ENCODE data around the gene PPP1R37. TPM values are rescaled to one million over a fixed set of nuclear protein-coding genes. Genes with fewer than 3 reads are reported as not detected.

PPP1R37 gene
- total RNA-seq, 2 experiments from 2014 or later = 20.9 to 21.2 TPM

DNA sequence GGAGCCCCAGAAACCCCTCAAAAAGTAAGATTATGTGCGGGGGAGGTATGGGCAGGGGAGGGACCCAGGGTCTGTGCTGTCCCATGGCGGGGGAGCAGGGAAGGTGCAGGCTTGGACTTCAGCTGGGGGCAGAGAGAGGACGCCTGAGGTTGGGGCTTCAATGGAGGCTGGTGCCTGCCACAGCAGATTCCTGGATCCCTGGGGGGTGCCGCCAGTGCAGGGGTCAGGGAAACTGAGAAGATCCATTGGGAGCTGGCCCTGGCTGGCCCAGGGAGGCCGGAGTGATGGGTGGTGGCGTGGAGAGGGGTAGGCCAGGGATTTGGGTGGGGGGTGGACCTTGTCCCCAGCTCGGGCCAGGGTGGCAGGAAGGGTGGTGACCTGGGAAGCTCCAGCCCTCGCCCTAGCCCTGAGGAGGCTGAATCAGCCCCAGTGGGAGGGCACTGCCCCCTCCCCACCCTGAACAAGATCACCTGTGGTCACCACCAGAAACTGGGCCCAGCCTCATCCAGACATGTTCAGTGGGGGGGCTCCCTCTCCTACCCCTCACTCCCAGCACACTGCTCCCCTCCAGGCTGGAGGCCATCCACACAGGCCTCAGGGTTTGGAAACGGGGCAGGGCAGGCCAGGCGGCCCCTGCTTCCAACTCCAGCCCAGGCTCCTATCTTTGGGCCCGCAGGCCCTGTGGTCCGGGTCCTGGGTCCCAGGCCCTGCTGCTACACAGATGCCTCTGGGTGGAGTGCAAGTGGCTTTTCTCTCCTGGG lies 66.4 kb downstream of the PPP1R37 start:
- POLR2A ChIA-PET = interaction anchor here (0.8 to 1.7 kb wide), 3 partner anchors 18 to 41 kb away, joined by 3 to 5 read pairs (median 3); partner anchors contain the start of genes BLOC1S3 and TRAPPC6A
- Mint-ChIP-seq H3K27ac (no peak overlapping the region), H3K4me3 (no peak overlapping the region), H3K9me3 (no peaks in the 10 kb centered on the region), H3K27me3 (peaks cover 11% of the 10 kb centered on the region), H3K4me1 (ENCODE audit: low read depth) (peaks cover 11% of the 10 kb centered on the region), H3K36me3 (ENCODE audit: low read depth) (no peaks in the 10 kb centered on the region)
- intact Hi-C loops (cut with micrococcal nuclease) = no loop called here
- no peak for ATAC-seq
- TF ChIP-seq, protein P1, sequence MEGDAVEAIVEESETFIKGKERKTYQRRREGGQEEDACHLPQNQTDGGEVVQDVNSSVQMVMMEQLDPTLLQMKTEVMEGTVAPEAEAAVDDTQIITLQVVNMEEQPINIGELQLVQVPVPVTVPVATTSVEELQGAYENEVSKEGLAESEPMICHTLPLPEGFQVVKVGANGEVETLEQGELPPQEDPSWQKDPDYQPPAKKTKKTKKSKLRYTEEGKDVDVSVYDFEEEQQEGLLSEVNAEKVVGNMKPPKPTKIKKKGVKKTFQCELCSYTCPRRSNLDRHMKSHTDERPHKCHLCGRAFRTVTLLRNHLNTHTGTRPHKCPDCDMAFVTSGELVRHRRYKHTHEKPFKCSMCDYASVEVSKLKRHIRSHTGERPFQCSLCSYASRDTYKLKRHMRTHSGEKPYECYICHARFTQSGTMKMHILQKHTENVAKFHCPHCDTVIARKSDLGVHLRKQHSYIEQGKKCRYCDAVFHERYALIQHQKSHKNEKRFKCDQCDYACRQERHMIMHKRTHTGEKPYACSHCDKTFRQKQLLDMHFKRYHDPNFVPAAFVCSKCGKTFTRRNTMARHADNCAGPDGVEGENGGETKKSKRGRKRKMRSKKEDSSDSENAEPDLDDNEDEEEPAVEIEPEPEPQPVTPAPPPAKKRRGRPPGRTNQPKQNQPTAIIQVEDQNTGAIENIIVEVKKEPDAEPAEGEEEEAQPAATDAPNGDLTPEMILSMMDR (IDR thresholded peaks at IDR 0.05) = no peak
- DNase-seq = no peak
- CTCF ChIA-PET = no interaction called here

DNA sequence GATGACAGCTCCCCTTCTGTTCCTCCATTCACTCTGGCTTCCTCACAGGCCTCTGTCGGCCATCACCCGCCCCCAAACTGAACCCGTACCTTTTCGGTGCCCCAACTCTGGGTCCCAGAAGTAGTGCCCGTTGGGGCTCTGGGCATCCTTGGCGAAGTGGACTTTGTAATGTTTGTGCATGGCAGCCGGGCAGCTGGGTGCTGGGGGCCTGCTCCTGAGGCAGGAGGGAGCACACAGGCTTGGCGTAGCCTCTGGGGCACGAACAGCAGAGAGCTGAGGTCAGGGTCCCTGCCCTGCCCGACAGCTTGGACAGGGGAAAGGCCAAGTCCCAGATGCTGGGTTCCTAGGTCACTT lies 67.0 kb downstream of the PPP1R37 start:
- ATAC-seq = no peak
- no peak overlapping the region for H3K4me3 Mint-ChIP-seq
- POLR2A ChIA-PET = interaction anchor here (0.8 to 1.1 kb wide), 2 partner anchors 18 to 68 kb away, joined by 3 read pairs; partner anchors contain the start of genes BLOC1S3 and TRAPPC6A

DNA sequence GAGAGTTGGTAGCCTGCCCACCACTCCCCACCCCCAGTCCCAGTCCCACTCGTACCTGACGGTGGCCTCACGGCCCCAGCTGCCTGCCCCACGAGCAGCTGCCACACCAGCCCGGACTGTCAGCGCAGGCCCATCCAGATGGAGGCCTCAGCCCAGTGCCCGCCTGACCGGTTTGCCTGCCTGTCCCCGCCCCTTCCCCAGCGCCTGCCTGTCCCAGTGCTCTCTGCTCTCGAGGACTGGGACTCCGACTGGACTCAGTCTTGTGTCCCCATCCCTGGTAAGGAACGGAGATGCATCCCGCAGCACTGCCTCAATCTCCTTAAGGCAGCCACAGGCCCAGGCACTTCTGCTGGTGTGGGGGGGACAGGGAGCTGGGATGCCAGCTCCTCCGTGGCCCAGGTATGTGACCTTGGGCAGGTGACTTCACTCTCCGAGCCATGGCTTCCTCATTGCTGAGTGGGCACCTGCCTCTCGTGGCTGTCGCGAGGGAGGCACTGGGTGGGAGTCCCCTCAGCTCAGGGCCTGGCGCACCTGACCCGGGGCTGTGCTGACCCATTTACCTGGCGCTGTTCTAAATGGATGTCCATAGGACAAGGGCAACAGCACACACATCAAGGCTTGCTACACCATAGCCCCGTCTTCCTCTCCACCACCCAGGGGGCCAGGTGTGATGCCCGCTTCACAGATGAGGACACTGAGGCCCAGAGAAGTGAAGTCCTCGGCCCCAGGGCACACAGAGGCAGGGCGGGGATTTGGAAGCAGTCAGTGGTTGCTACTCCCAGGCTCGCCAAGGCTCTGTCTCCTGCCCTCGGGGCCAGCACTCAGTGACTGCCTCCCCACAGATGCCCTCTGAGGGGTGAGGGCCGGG lies 68.1 kb downstream of the PPP1R37 start, which contains the start of gene NKPD1:
TSS of gene NKPD1 (minus strand) at position 113 of the 868 bp plus-strand sequence. CDS start 832 bp downstream, outside the sequence.
- H3K27me3 Mint-ChIP-seq = peaks cover 6% of the 10 kb centered on the region
- DNase-seq (no peak), ATAC-seq (no peak)
- intact Hi-C loops (cut with micrococcal nuclease) = no loop called here
- ChIA-PET POLR2A (interaction anchor here (0.6 to 1.1 kb wide), 3 partner anchors 9 to 438 kb away, joined by 3 to 4 read pairs (median 3); no protein-coding TSS in a partner anchor), CTCF (no interaction called here)
- H3K36me3 Mint-ChIP-seq (ENCODE audit: low read depth) = no peaks in the 10 kb centered on the region
- H3K9me3 Mint-ChIP-seq = no peaks in the 10 kb centered on the region
- TF ChIP-seq, protein P1 (IDR thresholded peaks at IDR 0.05) = no peak
- no peak within 1 kb of the TSS for H3K4me3 Mint-ChIP-seq
- H3K4me1 Mint-ChIP-seq (ENCODE audit: low read depth) = peaks cover 14% of the 10 kb centered on the region
- H3K27ac Mint-ChIP-seq = no peak within 1 kb of the TSS

More for the DNA sequence above, 67.0 kb downstream of the PPP1R37 start:
- Mint-ChIP-seq H3K4me1 (ENCODE audit: low read depth) (peaks cover 14% of the 10 kb centered on the region), H3K27ac (no peak overlapping the region), H3K27me3 (peaks cover 10% of the 10 kb centered on the region), H3K9me3 (no peaks in the 10 kb centered on the region), H3K36me3 (ENCODE audit: low read depth) (no peaks in the 10 kb centered on the region)
- TF ChIP-seq, protein P1 (IDR thresholded peaks at IDR 0.05) = no peak
- intact Hi-C loops (cut with micrococcal nuclease) = no loop called here
- CTCF ChIA-PET = no interaction called here
- no peak for DNase-seq

DNA sequence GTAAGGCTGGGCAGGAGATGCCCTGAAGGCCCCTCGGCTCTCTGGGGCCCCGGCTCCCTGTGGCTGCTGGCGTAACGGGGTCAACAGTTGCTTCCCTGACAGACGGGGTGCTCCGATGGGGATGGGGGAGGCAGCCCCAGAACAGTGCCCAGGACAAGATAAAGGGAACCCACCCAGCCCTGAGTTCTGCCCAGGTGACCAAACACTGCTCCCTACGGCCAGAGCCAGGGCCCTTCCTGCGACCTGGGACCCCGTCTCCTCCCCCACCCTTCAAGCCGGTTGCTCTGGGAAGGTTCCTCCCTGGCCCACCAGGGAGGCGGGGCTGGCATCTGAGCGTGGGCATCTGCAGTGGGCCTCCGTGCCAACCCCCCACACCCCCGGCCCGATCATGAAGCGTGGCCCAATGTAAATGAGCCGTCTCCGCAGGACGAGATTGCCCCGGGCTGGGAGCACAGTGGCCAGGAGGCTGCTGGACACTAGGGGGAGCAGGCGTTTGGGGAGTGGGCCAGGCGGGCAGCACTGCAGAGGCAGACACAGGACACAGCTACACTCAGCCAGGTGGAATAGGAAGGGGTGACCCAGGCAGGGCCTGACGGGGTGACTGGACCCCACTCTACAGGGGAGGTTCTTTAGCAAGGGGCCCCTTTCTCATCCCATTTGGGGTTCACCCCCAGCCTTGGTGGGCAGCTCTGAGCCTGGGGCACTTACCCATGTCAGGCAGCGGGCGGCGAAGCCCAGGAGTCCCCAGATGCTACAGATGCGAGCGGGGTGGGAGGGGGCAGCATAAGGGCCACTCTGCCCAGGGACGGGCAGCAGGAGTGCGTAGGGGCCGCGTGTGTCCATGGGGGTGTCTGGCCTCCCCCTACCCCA lies 69.0 kb downstream of the PPP1R37 start:
- TF ChIP-seq, protein P1 (IDR thresholded peaks at IDR 0.05) = no peak
- DNase-seq = no peak
- POLR2A ChIA-PET = interaction anchor here (0.6 kb wide), 1 partner anchor 438 kb away, joined by 4 read pairs; no protein-coding TSS in a partner anchor
- Mint-ChIP-seq H3K4me1 (ENCODE audit: low read depth) (peaks cover 14% of the 10 kb centered on the region), H3K36me3 (ENCODE audit: low read depth) (no peaks in the 10 kb centered on the region), H3K9me3 (no peaks in the 10 kb centered on the region), H3K4me3 (no peak overlapping the region), H3K27ac (no peak overlapping the region), H3K27me3 (peaks cover 6% of the 10 kb centered on the region)
- ATAC-seq = no peak
- intact Hi-C loops (cut with micrococcal nuclease) = no loop called here
- CTCF ChIA-PET = no interaction called here
